ENCODE measurements around the gene RAD51B.
A peak's percentile ranks its signal among the peaks of the same experiment; 100 is the strongest.

Gene RAD51B

GRCh38 chr14:68372368-68372767 lies 552.8 kb downstream of the RAD51B start:
- POLR2A ChIA-PET, result no interaction called here
- Histone ChIP-seq H3K4me1 (ENCODE audit: control insufficient read depth, insufficient read depth, low read length) (no peaks in the 10 kb centered on the region), H3K27ac (ENCODE audit: extremely low read depth, low read depth, low read length) (no peak overlapping the region), H3K36me3 (ENCODE audit: control insufficient read depth in 2 of 2, insufficient read depth in 1 of 2, low read length in 2 of 2) (no peaks in the 10 kb centered on the region), H3K9me3 (ENCODE audit: control insufficient read depth, insufficient read depth, low read depth, low read length) (no peaks in the 10 kb centered on the region), H3K4me3 (ENCODE audit: low read depth, low read length) (no peak overlapping the region)
- CTCF ChIA-PET, result no interaction called here
- TF ChIP-seq BCL11B (tag by site-specific recombination; IDR thresholded peaks at IDR 0.05; ENCODE audit: low read depth) (no peak), ZNF830 (tag by site-specific recombination; IDR thresholded peaks at IDR 0.05; ENCODE audit: low read depth) (no peak), ZNF518A (tag by site-specific recombination; conservative IDR thresholded peaks at IDR 0.05; ENCODE audit: low read depth) (no peak), ZNF610 (tag by site-specific recombination; IDR thresholded peaks at IDR 0.05; ENCODE audit: borderline replicate concordance) (no peak), PBX3 (CRISPR knock-in tag; IDR thresholded peaks at IDR 0.05) (no peak), ZNF585B (tag by site-specific recombination; IDR thresholded peaks at IDR 0.05) (no peak), ZNF529 (tag by site-specific recombination; IDR thresholded peaks at IDR 0.05; ENCODE audit: insufficient replicate concordance) (no peak), ZNF433 (tag by site-specific recombination; IDR thresholded peaks at IDR 0.05; ENCODE audit: low read depth) (no peak)

GRCh38 chr14:68373124-68373646 lies 553.6 kb downstream of the RAD51B start:
- Histone ChIP-seq H3K9me3 (ENCODE audit: control insufficient read depth, insufficient read depth, low read depth, low read length) (no peaks in the 10 kb centered on the region), H3K4me3 (ENCODE audit: low read depth, low read length) (no peak overlapping the region), H3K27ac (ENCODE audit: extremely low read depth, low read depth, low read length) (no peak overlapping the region), H3K4me1 (ENCODE audit: control insufficient read depth, insufficient read depth, low read length) (no peaks in the 10 kb centered on the region), H3K36me3 (ENCODE audit: control insufficient read depth in 2 of 2, insufficient read depth in 1 of 2, low read length in 2 of 2) (no peaks in the 10 kb centered on the region)
- CTCF ChIA-PET, result no interaction called here
- POLR2A ChIA-PET, result no interaction called here
- TF ChIP-seq ZNF146 (tag by site-specific recombination; IDR thresholded peaks at IDR 0.05) (peak; percentile 92), ZNF26 (tag by site-specific recombination; IDR thresholded peaks at IDR 0.05) (no peak), ZNF132 (tag by site-specific recombination; IDR thresholded peaks at IDR 0.05; ENCODE audit: borderline replicate concordance) (no peak)

- no peaks in the 10 kb centered on the region for H3K4me1 ChIP-seq (ENCODE audit: control insufficient read depth, insufficient read depth, low read length)
- peak; percentile 59; the same call in 1 of the 2 replicates for TF ChIP-seq ZNF664 (tag by site-specific recombination; IDR thresholded peaks at IDR 0.05)
- TF ChIP-seq SP3 (tag by site-specific recombination; IDR thresholded peaks at IDR 0.05), result no peak
- H3K36me3 ChIP-seq (ENCODE audit: control insufficient read depth in 2 of 2, insufficient read depth in 1 of 2, low read length in 2 of 2), result no peaks in the 10 kb centered on the region
- ChIA-PET CTCF (interaction anchor here (1.1 kb wide), 1 partner anchor 12 kb away, joined by 3 read pairs; no protein-coding TSS in a partner anchor), POLR2A (no interaction called here)
- no peak overlapping the region for H3K27ac ChIP-seq (ENCODE audit: extremely low read depth, low read depth, low read length)
- H3K9me3 ChIP-seq (ENCODE audit: control insufficient read depth, insufficient read depth, low read depth, low read length), result no peaks in the 10 kb centered on the region
- no peak overlapping the region for H3K4me3 ChIP-seq (ENCODE audit: low read depth, low read length)
These were observed 554.4 kb downstream of the RAD51B start for GRCh38 chr14:68373847-68374444.

Measured in HEK293 (cell line).